HUDEP-2 (cell line): ENCODE measurements around the gene RFTN1.

Experiments
- DNase-seq, 76 experiments: peaks; one replicate each; lab custom pipeline; 2025; ENCODE audit not compliant: unreplicated experiment in 76 of 76; lab: John Stamatoyannopoulos, UW

The RFTN1 gene

DNA sequence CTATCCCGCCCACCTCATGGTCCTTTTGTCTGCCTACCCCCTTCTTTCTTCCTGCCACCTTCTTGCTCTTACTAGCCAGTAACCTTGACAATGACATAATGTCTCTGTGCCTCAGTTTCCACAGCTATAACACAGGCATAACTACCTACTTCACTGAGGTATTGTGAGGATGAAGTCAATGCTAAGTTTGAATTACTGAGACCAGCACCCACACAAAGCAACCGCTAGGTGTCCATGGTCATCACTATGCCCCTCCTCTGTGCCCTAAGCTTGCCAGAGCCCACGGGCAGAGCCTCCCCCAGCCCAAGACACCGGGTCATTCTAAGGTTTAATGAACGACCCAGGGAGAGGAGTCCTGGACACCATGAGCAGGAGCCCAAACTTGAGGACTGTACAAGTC lies 146.9 kb downstream of the RFTN1 start:
- no peak for DNase-seq

GRCh38 chr3:16365491-16366128 lies 147.9 kb downstream of the RFTN1 start:
- DNase-seq, result no peak

DNA sequence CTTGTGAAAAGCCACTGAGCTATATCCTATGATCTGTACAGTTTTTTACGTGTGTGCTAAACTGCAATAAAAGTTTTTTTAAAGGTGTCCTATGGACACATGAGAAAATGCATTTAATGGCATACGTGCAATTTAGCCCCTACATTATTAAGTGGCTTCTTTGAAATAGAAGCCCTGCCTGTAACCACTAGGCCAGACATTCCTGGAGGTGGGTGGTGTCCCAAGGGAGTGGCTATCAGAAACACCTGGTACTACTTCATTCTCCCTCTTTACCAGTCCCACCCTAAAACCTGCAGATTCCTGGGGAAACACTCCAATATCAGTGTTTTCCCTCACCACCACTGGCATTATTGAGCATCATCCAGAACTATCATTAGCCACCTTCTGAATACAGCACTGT lies 148.5 kb downstream of the RFTN1 start:
- no peak for DNase-seq

- DNase-seq, result no peak
Measured at GRCh38 chr3:16364323-16364722, 149.2 kb downstream of the RFTN1 start.

GRCh38 chr3:16363636-16364035 lies 149.9 kb downstream of the RFTN1 start:
- DNase-seq, result no peak

GRCh38 chr3:16362770-16363169 lies 150.7 kb downstream of the RFTN1 start:
- no peak for DNase-seq

- no peak for DNase-seq
Measured at GRCh38 chr3:16361087-16361486, 152.4 kb downstream of the RFTN1 start.

- no peak for DNase-seq
Measured at GRCh38 chr3:16359331-16359730, 154.2 kb downstream of the RFTN1 start.

- no peak for DNase-seq
Measured at GRCh38 chr3:16358336-16358735, 155.2 kb downstream of the RFTN1 start.

DNA sequence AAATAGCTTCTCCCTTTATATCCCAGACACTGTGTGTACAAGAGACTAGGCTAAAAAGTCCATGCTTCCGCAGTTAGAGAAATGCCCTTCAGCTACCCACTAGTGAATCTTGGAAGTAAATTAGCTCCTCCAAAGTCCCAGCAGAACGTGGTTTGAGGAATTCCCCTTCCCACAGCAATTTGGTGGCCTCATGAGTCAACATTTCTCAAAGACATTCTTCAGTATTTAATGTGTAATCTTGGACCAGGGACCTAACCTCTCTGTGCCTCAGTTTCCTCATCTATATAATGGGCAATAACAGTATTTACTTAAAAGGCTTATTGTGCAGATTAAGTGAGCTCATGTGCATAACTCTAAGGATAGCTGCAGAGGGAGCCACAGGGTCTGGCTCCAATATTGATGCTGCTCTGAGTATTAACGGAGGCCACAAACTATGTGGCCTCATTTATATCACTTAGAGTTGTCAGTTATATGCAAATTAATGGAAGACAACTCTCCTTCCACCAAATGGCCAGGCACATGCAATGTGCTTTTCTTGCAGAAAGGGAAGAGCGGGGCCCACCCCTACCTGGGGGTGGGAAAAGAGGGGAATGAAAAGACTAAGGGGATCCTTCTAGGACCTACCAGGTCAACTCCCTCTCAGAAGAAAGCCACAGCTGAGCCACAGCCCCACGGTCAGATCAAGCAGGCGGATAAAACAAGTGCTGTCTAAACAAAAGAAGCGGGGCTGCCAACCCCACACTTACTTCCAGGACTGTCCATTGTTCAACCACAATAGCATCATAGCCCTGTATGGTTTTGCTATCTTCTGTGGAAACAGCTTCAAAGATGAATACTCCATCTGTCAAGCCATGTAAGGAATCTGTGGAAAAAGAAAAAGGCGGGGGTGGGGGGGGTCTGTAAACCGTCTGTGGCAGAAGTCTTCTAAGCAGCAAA lies 156.0 kb downstream of the RFTN1 start:
- DNase-seq, result no peak

- DNase-seq, result no peak
Measured at GRCh38 chr3:16355828-16356227, 157.7 kb downstream of the RFTN1 start.

DNA sequence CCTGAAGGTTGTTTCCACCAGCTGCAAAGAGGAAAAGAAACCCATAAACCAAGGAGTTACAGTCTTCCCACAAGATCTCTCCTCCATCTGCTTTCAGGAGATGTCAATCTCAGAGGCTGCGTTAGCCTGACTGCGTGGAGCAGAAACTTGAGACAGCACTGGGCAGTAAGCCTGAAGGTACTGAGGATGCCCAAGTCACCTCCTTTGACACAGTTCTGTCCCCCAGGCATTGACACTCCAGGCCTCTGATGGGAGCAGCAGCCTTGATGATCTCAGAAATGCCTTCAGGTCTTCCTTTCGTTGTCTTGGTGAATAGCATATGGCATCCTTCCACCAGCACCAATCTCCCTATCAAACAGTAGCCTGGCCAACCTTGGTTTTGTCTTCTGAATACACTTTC lies 159.2 kb downstream of the RFTN1 start:
- no peak for DNase-seq

DNA sequence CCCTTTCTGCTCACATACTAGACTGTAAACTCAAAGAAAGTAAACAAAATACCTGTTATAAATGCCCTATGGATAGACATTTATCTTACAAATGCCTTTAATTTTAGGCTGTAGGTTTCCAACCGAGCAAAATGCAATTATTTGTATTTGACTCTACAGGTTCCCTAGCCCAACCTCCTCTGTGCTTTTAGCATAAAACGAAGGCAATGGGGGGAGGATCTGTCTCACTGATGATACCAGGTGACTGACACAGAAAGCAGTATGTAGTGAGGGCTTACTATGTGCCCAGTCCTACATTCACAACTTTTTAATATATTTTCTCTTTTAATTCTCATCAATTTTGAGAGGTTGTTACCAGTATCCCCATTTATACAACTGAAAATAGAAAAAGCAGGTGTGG lies 161.1 kb downstream of the RFTN1 start:
- no peak for DNase-seq

DNA sequence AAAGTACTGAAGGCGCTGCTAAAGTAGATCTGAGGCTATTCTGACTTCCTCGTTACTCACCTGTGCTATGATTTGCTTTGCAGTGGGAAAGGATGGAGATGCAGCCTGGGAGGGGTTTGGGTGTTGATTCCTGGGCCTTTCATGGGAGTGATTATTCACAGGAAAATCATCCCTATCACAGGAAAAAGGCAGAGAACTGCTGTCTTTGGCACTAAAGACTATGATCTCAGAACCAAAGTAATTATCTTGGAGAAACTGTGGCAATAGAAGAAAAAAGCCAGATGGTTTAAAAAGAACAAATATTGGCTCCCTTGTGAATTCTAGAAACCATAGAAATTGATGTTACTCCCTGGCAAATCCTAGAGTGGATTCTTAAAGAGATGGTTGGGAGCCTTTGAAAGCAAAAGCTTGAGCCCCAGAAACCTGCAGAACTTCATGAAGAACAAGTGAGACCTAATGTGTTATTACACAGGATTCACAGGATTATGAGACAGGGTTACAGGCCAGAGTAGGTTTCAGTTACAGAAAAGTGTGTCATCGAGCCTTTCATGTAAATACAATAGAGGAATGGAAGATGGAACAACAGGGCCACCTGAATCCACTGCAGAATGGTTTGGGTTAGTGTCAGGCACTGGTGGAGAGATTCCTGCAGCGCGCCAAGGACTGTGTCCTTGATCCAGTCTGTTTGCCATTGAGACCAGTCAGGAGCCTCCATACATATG lies 162.7 kb downstream of the RFTN1 start:
- DNase-seq, result no peak

GRCh38 chr3:16349986-16350596 lies 163.4 kb downstream of the RFTN1 start:
- peak in 34 of 76 experiments; percentile 2 to 63 (median 20) for DNase-seq

DNA sequence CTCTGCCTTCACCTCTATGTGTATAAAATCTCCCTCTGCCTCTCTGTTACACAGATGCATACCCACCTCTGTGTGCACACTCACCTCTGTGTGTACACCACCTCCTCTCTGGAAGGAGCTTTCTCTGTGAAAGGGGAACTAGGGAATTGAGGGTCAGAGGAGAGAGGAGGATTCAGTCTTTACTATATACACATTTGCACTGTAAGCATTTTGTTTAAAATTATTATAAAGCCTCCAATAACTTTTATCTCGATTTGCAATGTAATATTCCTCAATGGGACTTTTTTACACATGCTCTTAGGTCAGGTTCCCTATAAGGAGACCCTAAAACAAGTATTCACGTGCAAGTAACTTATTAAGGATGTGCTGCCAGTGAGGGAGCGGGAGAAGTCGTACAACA lies 166.0 kb downstream of the RFTN1 start:
- no peak for DNase-seq

DNA sequence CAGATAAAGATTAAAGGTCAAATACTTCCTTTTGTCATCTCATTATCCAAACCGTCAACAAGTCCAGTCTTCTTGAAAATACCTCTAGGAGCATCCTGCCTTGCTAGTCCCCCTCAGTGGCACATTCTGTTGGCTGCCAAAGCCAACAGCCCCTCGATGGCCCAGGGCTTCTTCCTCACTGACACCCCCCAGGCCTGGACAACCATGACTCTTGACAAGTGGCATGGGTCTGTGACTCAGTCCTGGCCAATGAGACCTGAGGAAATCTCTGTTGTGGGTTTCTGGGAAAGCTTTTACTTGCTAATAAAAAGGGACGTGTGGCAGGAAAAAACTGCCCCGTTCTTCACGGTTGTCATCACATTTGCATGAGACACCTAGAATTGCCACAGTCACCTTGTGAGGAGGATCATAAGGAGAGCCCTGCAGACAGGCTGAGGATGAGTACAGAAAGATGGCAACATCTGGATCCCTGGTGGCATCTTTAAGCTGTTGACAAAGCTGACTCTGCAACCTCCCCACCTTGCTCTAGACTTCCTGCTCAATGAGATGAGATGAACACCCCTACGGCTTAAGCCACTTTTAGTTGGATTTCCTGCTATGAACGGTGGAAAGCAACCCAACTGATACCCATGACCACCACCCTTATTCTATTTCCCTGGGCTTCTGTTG lies 167.0 kb downstream of the RFTN1 start:
- no peak for DNase-seq

GRCh38 chr3:16343101-16343500 lies 170.4 kb downstream of the RFTN1 start:
- DNase-seq, result no peak

GRCh38 chr3:16338999-16339398 lies 174.5 kb downstream of the RFTN1 start:
- DNase-seq, result peak in 4 of 76 experiments; percentile 9 to 22 (median 12)

DNA sequence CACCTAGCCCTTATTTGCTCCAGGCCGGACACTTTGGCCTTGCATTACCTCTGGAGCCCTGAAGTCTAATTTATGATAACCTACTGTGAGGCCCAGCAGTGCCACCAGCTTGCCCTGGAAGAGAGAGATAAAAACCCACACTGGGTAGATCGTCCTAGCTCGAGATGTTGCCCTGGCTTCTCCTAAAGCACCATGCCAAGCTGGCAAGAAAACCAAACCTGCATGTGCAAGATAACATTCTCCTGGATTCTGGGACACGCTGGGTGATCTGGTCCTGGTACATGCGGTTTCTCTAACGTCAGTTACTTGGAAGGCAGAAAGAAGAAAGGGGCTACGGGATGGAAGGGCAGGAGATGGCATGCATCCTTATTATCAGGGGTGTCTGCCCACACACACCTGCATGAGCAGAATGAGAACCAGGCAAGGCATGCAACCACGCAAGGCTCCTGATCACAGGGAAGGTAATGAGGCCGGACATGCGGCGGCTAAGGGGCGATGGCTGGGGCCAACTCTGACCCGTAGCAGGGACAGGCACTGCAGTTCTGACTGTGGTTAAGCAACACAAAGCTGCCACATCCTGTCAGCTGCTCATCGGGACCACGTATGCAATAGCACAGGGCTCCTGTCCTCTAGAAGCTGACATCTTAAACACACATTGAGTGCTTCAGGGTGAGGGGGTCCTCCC lies 175.5 kb downstream of the RFTN1 start:
- peak in 75 of 76 experiments; percentile 12 to 98 (median 84) for DNase-seq
